GM10266 (cell line): Measurements from ENCODE around the gene PTPRF.

ENCODE experiments used
- DNase-seq: peaks from one replicate; pipeline ENCODE4 v3.0.0; 2012; ENCODE audit errors: extremely low spot score
- CTCF ChIP-seq: IDR thresholded peaks from 2 replicates; pipeline ENCODE4 v1.5.1; 2012; ENCODE audit warnings: mild to moderate bottlenecking, low read depth; ENCODE audit not compliant: control insufficient read depth, insufficient read depth; ENCODE audit errors: missing control alignments

Gene PTPRF

GRCh38 chr1:43542527-43543458 lies 12.1 kb downstream of the PTPRF start:
- no peak for DNase-seq
- no peak for TF ChIP-seq CTCF

- no peak for DNase-seq
- no peak for TF ChIP-seq CTCF
Measured at GRCh38 chr1:43543567-43543966, 12.9 kb downstream of the PTPRF start.

- no peak for TF ChIP-seq CTCF
- DNase-seq, result no peak
Measured at GRCh38 chr1:43545339-43545694, 14.6 kb downstream of the PTPRF start.

GRCh38 chr1:43545695-43546387 lies 15.2 kb downstream of the PTPRF start:
- no peak for DNase-seq

GRCh38 chr1:43546388-43547100 lies 15.9 kb downstream of the PTPRF start:
- TF ChIP-seq CTCF, result no peak

More at GRCh38 chr1:43545695-43546387, 15.2 kb downstream of the PTPRF start:
- no peak for TF ChIP-seq CTCF

GRCh38 chr1:43547538-43548072 lies 16.9 kb downstream of the PTPRF start:
- no peak for DNase-seq
- no peak for TF ChIP-seq CTCF

More at GRCh38 chr1:43546388-43547100, 15.9 kb downstream of the PTPRF start:
- DNase-seq, result no peak
